DMS153 treated with DMSO at 0.1 percent for 48 hours (cell line): ENCODE data around the gene ZNRF3.

Source experiments
- DNase-seq: peaks from one replicate; lab custom pipeline; 2025; ENCODE audit not compliant: unreplicated experiment; lab: John Stamatoyannopoulos, UW

Gene ZNRF3

GRCh38 chr22:28981818-28982499, 98.6 kb downstream of the ZNRF3 start:
- no peak for DNase-seq

GRCh38 chr22:28983190-28983589, 99.8 kb downstream of the ZNRF3 start:
- DNase-seq, result no peak

- no peak for DNase-seq
Observed at GRCh38 chr22:28983788-28984441, 100.5 kb downstream of the ZNRF3 start.

GRCh38 chr22:28984482-28985158, 101.2 kb downstream of the ZNRF3 start:
- no peak for DNase-seq

- no peak for DNase-seq
Observed at GRCh38 chr22:28985581-28986290, 102.4 kb downstream of the ZNRF3 start.

GRCh38 chr22:28986366-28986765, 103.0 kb downstream of the ZNRF3 start:
- no peak for DNase-seq

GRCh38 chr22:28988457-28988856, 105.1 kb downstream of the ZNRF3 start:
- no peak for DNase-seq

GRCh38 chr22:28989035-28989464, 105.7 kb downstream of the ZNRF3 start:
- DNase-seq, result no peak

GRCh38 chr22:28989484-28989883, 106.1 kb downstream of the ZNRF3 start:
- no peak for DNase-seq

- no peak for DNase-seq
Observed at GRCh38 chr22:28989912-28990311, 106.5 kb downstream of the ZNRF3 start.

- no peak for DNase-seq
Observed at GRCh38 chr22:28992565-28993356, 109.4 kb downstream of the ZNRF3 start.

GRCh38 chr22:28994522-28994921, 111.2 kb downstream of the ZNRF3 start:
- DNase-seq, result no peak

GRCh38 chr22:28995551-28995950, 112.2 kb downstream of the ZNRF3 start:
- DNase-seq, result no peak

GRCh38 chr22:28997342-28997741, 114.0 kb downstream of the ZNRF3 start:
- DNase-seq, result no peak

- no peak for DNase-seq
Observed at GRCh38 chr22:28998681-28999080, 115.3 kb downstream of the ZNRF3 start.

- DNase-seq, result no peak
Observed at GRCh38 chr22:28999510-28999909, 116.1 kb downstream of the ZNRF3 start.

GRCh38 chr22:28999919-29000556, 116.7 kb downstream of the ZNRF3 start:
- DNase-seq, result no peak

GRCh38 chr22:29000641-29001040, 117.3 kb downstream of the ZNRF3 start:
- DNase-seq, result no peak

GRCh38 chr22:29002603-29003002, 119.2 kb downstream of the ZNRF3 start:
- no peak for DNase-seq

- DNase-seq, result no peak
Observed at GRCh38 chr22:29003552-29003951, 120.2 kb downstream of the ZNRF3 start.
